Karpas-422 (cell line): Measurements from ENCODE around the gene SRC. TPM values are rescaled to one million over a fixed set of nuclear protein-coding genes. Genes with fewer than 3 reads are reported as not detected.
A peak's percentile ranks its signal among the peaks of the same experiment; 100 is the strongest.

ENCODE experiments used
- DNase-seq: peaks from one replicate; pipeline ENCODE4 v3.0.0-alpha.2; 2015
- H2AFZ ChIP-seq: fragments of 200-600 bp; sonication (generic); 2 replicates; pipeline ENCODE4 v1.6.1; 2014; ENCODE audit warnings: antibody characterized with exemption, low read length, mixed read lengths
- H3K27ac ChIP-seq: fragments of 200-600 bp; sonication (generic); 2 replicates; pipeline ENCODE4 v1.5.1; 2014; ENCODE audit warnings: mild to moderate bottlenecking, low read length, moderate library complexity
- H3K27me3 ChIP-seq: fragments of 200-600 bp; sonication (generic); 2 replicates; pipeline ENCODE4 v1.6.1; 2014; ENCODE audit warnings: low read length, mixed read lengths
- H3K36me3 ChIP-seq: fragments of 200-600 bp; sonication (generic); 2 replicates; pipeline ENCODE4 v1.6.1; 2014; ENCODE audit warnings: low read length, mixed read lengths; ENCODE audit not compliant: insufficient read depth
- H3K4me1 ChIP-seq: fragments of 200-600 bp; sonication (generic); 2 replicates; pipeline ENCODE4 v1.6.1; 2014; ENCODE audit warnings: mild to moderate bottlenecking, low read length, mixed read lengths
- H3K4me2 ChIP-seq: fragments of 200-600 bp; sonication (generic); 2 replicates; pipeline ENCODE4 v1.6.1; 2014; ENCODE audit warnings: low read length, low read depth, mild to moderate bottlenecking; ENCODE audit not compliant: poor library complexity, severe bottlenecking
- H3K4me3 ChIP-seq: fragments of 200-600 bp; sonication (generic); 2 replicates; pipeline ENCODE4 v1.5.1; 2014; ENCODE audit warnings: mild to moderate bottlenecking, antibody characterized with exemption, low read length, mixed read lengths
- H3K79me2 ChIP-seq: fragments of 200-600 bp; sonication (generic); 2 replicates; pipeline ENCODE4 v1.6.1; 2014; ENCODE audit warnings: mild to moderate bottlenecking, low read length, mixed read lengths
- H3K9ac ChIP-seq: fragments of 200-600 bp; sonication (generic); 2 replicates; pipeline ENCODE4 v1.6.0; 2014; ENCODE audit warnings: low read length
- H3K9me2 ChIP-seq: fragments of 200-600 bp; sonication (generic), shearing (Covaris generic); replicated peaks from 2 replicates; pipeline ENCODE4 v1.6.0; 2014; ENCODE audit warnings: mild to moderate bottlenecking, low read length, moderate library complexity; ENCODE audit not compliant: insufficient read depth
- H3K9me3 ChIP-seq: fragments of 300-700, 200-600 bp; sonication (generic); 2 replicates; pipeline ENCODE4 v1.6.1; 2014; ENCODE audit warnings: low read length, mixed read lengths
- H4K20me1 ChIP-seq: fragments of 200-600 bp; sonication (generic); 2 replicates; pipeline ENCODE4 v1.6.1; 2014; ENCODE audit warnings: mild to moderate bottlenecking, antibody characterized with exemption, low read length, low read depth; ENCODE audit not compliant: insufficient read depth
- total RNA-seq: library from RNA; depleted of rRNA; stranded (reverse); fragments of >200 nt; shearing (Covaris generic); gene quantifications from 2 replicates; pipeline ENCODE4 v1.2.3, GENCODE V29; 2014; ENCODE audit warnings: low replicate concordance

Gene SRC
- total RNA-seq, 1 experiment from 2014 or later: 41.5 TPM

DNA sequence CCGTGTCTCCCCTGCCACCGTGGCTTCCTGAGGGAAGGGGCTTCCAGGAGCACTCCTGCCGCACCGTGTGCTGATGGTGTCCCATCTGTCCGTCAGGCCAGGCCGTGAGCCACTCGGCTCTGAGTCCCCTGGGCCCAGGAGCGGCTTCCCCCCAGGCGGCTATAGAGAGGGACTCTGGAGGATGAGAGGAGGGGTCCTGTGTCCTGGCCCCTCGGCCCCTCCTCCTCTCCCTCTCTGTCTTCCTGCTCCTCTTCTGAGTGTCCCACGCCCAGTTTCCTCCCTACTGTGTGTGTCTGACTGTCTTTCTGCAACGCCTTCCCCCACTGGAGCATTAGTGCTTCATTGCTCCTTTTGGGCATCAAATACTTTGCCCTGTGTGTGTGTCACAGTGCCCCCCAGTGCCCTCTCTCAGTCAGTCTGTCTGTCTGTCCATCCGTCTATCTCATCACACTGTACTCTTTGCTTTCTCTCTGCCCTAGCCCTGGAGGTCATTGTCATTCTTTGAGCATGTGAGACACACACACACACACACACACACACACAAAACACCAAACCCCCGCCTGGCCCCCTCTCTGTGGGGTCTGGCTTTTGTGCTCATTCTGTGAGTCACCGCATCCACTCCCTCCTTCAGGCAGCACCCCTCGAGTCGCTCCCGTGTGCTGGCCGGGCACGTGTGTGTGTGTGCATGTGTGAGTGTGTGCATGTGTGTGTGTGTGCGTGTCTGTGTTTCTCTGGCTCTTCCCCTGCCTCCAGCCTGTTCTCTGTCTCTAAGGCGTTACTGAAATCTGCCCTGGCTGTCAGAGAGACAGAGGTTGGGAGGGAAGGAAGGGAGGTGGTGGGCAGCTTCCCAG lies 71.9 kb downstream of the SRC start:
- Histone ChIP-seq H4K20me1 (no peaks in the 10 kb centered on the region), H3K27ac (no peak overlapping the region), H3K36me3 (no peaks in the 10 kb centered on the region), H3K4me2 (no peak overlapping the region), H3K9me2 (no peaks in the 10 kb centered on the region), H3K9me3 (no peaks in the 10 kb centered on the region), H3K4me3 (no peak overlapping the region), H3K9ac (no peak overlapping the region), H2AFZ (no peak overlapping the region), H3K4me1 (peaks cover 6% of the 10 kb centered on the region; the same call in 1 of the 2 replicates), H3K27me3 (no peaks in the 10 kb centered on the region), H3K79me2 (no peaks in the 10 kb centered on the region)
- DNase-seq: peak; percentile 59

DNA sequence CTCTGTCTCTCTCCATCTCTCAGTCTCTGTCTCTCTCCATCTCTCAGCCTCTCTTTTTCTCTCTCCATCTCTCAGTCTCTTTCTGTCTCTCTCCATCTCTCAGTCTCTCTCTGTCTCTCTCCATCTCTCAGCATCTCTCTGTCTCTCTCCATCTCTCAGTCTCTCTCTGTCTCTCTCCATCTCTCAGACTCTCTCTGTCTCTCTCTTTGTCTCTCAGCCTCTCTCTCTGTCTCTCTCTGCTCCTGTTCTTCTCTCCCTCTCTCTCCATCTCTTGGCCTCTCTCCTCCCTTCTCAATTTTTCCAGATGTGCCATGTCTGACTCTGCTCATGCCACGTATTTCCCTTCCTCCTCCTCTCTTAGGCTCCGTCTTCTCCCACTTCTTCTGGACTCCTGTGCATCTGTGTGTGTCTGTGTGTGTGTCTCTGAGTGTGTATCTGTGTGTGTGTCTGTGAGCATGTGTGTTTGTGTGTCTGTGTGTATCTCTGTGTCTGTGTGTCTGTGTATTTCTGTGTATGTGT lies 72.7 kb downstream of the SRC start:
- Histone ChIP-seq H3K9me3 (no peaks in the 10 kb centered on the region), H2AFZ (no peak overlapping the region), H3K27ac (no peak overlapping the region), H3K9me2 (no peaks in the 10 kb centered on the region), H3K4me2 (no peak overlapping the region), H3K9ac (no peak overlapping the region), H3K36me3 (no peaks in the 10 kb centered on the region), H4K20me1 (no peaks in the 10 kb centered on the region), H3K79me2 (no peaks in the 10 kb centered on the region), H3K4me3 (no peak overlapping the region), H3K4me1 (peaks cover 6% of the 10 kb centered on the region; the same call in 1 of the 2 replicates), H3K27me3 (no peaks in the 10 kb centered on the region)
- DNase-seq: no peak

- H2AFZ ChIP-seq: no peak overlapping the region
- no peaks in the 10 kb centered on the region for H4K20me1 ChIP-seq
- peaks cover 6% of the 10 kb centered on the region; the same call in 1 of the 2 replicates for H3K4me1 ChIP-seq
- H3K9ac ChIP-seq: no peak overlapping the region
- DNase-seq: no peak
- no peak overlapping the region for H3K4me3 ChIP-seq
- no peaks in the 10 kb centered on the region for H3K27me3 ChIP-seq
- no peaks in the 10 kb centered on the region for H3K79me2 ChIP-seq
- H3K36me3 ChIP-seq: no peaks in the 10 kb centered on the region
- H3K27ac ChIP-seq: no peak overlapping the region
- no peaks in the 10 kb centered on the region for H3K9me3 ChIP-seq
- H3K4me2 ChIP-seq: no peak overlapping the region
- H3K9me2 ChIP-seq: no peaks in the 10 kb centered on the region
Observed at GRCh38 chr20:37419307-37419706, 73.4 kb downstream of the SRC start.

GRCh38 chr20:37419774-37420542 lies 74.0 kb downstream of the SRC start:
- no peak overlapping the region for H3K4me2 ChIP-seq
- no peaks in the 10 kb centered on the region for H3K9me3 ChIP-seq
- H4K20me1 ChIP-seq: no peaks in the 10 kb centered on the region
- no peak overlapping the region for H3K27ac ChIP-seq
- no peak overlapping the region for H3K9ac ChIP-seq
- DNase-seq: no peak
- H3K9me2 ChIP-seq: no peaks in the 10 kb centered on the region
- no peaks in the 10 kb centered on the region for H3K36me3 ChIP-seq
- no peaks in the 10 kb centered on the region for H3K79me2 ChIP-seq
- H3K4me3 ChIP-seq: no peak overlapping the region
- H2AFZ ChIP-seq: no peak overlapping the region
- no peaks in the 10 kb centered on the region for H3K27me3 ChIP-seq
- peaks cover 6% of the 10 kb centered on the region; the same call in 1 of the 2 replicates for H3K4me1 ChIP-seq

GRCh38 chr20:37420610-37421009 lies 74.7 kb downstream of the SRC start:
- no peak for DNase-seq
- Histone ChIP-seq H3K36me3 (no peaks in the 10 kb centered on the region), H3K4me1 (peaks cover under 1% of the 10 kb centered on the region; the same call in 1 of the 2 replicates), H2AFZ (no peak overlapping the region), H3K9ac (no peak overlapping the region), H3K27me3 (no peaks in the 10 kb centered on the region), H3K27ac (no peak overlapping the region), H3K79me2 (no peaks in the 10 kb centered on the region), H3K9me2 (no peaks in the 10 kb centered on the region), H3K9me3 (no peaks in the 10 kb centered on the region), H4K20me1 (no peaks in the 10 kb centered on the region), H3K4me2 (no peak overlapping the region), H3K4me3 (no peak overlapping the region)

- Histone ChIP-seq H3K9me2 (no peaks in the 10 kb centered on the region), H3K27me3 (no peaks in the 10 kb centered on the region), H3K4me2 (no peak overlapping the region), H3K27ac (no peak overlapping the region), H2AFZ (no peak overlapping the region), H3K9me3 (no peaks in the 10 kb centered on the region), H3K4me1 (no peaks in the 10 kb centered on the region), H4K20me1 (no peaks in the 10 kb centered on the region), H3K79me2 (no peaks in the 10 kb centered on the region), H3K4me3 (no peak overlapping the region), H3K36me3 (no peaks in the 10 kb centered on the region), H3K9ac (no peak overlapping the region)
- DNase-seq: no peak
Observed at GRCh38 chr20:37421060-37421905, 75.3 kb downstream of the SRC start.

DNA sequence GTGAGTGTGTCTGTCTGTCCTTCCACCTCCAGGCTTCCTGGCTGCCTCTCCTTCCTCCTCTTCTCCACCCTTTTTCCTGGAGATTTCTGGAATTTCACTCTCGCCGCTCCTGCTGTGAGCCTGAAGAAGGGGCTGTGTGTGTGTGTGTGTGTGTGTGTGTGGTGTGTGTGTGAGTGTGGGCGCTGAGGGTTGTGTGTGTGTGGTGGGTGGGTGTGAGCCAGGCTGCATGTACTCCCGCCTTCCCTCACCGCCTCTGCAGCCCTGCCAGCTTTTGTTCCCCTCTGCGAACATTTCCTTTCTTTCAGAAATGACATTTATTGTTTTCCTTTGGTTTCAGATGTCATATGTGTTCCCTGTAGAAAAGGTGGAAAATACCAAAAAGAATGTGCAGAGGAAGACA lies 76.0 kb downstream of the SRC start:
- no peaks in the 10 kb centered on the region for H3K4me1 ChIP-seq
- H3K4me2 ChIP-seq: no peak overlapping the region
- H3K36me3 ChIP-seq: no peaks in the 10 kb centered on the region
- H4K20me1 ChIP-seq: no peaks in the 10 kb centered on the region
- H3K27ac ChIP-seq: no peak overlapping the region
- H3K27me3 ChIP-seq: no peaks in the 10 kb centered on the region
- H3K9me2 ChIP-seq: no peaks in the 10 kb centered on the region
- H3K79me2 ChIP-seq: no peaks in the 10 kb centered on the region
- no peak overlapping the region for H3K9ac ChIP-seq
- no peak overlapping the region for H3K4me3 ChIP-seq
- no peaks in the 10 kb centered on the region for H3K9me3 ChIP-seq
- H2AFZ ChIP-seq: no peak overlapping the region
- no peak for DNase-seq
